ENCODE measurements around the gene FARP1.

FARP1 gene

DNA sequence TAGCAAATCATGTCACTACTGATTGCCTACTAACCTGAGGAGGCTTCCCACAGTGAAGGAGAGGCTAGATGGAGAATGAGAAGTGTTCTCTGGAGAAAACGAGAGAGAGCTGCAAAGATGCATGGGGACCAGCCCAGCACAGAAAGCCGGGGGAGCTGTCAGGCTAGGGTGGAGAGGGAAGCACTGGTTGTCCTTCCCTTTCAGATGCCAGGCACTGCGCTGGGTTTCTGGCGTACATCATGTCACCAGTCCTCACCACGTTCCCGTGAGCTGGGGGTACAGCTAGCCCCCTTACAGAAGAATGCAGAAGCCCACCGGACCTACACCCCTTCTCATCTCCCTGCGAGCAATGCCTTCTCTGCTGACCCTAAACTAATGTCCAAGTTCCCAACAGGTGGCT, 348.0 kb downstream of the FARP1 start:
- DNase-seq (ENCODE audit: low read depth in 2 of 2, low spot score in 1 of 2): no peak

DNA sequence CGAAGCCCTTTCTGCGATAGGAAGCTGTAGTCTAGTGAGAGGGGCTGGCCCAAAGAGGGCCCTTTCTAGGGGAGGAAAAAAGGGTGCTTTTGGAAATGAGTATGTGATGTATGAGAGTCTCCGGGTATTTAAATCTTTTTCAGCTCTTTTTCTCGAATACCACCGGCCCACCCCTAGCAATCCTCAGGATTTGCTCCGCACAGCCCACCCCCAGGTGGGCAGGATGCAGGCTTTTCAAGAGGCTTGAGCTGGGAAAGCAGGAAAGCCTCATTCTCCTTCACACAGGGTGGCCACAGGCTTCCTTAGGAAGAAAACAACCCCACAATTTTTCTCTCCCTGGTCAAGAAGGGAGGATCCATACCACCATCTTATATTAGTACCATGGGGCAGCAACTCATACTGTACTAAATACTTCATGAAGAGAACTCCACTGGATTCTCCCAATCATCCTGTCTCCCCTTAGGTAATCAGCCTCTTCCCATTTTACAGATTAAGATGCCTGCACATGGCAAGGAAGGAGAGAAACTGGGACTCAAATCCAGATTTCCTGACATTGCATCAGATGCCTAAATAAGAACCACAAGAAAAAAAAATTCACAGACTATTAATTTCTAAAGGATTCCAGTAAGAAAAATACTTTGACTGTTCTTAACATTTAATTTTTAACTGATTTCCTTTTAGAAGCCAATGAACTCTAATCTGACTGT, 349.6 kb downstream of the FARP1 start:
- no peak for DNase-seq (ENCODE audit: low read depth in 2 of 2, low spot score in 1 of 2)

DNA sequence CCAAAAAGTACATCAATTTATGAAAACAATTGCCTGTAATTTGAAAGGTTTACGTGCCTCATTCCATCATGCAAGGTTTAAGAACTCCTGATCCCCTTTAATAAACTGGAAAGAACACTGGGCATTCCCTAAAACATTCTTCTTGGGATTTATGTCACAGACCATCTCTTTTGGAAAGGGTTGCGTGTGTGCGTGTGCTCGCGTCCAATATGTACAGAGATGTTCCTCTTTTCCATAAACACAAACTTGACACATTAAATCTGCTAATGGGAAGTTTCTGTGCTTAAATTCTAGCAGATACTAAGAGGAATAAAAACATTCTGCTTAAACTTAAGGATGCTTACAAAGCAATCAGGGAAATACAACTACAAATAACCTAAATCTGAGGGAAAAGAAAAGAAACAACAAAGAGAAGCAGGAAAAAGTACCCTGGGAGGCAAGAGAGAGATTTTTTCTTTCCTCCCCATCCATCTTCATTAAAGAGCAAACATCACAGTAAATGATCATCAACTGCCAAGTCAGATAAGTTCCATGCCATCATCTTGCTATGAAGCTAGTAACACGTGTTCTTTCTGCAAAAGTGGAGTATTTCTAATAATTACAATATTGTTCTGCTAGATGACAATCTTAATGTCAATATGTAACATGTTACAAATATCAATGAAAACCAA, 350.3 kb downstream of the FARP1 start:
- DNase-seq (ENCODE audit: low read depth in 2 of 2, low spot score in 1 of 2): no peak

DNA sequence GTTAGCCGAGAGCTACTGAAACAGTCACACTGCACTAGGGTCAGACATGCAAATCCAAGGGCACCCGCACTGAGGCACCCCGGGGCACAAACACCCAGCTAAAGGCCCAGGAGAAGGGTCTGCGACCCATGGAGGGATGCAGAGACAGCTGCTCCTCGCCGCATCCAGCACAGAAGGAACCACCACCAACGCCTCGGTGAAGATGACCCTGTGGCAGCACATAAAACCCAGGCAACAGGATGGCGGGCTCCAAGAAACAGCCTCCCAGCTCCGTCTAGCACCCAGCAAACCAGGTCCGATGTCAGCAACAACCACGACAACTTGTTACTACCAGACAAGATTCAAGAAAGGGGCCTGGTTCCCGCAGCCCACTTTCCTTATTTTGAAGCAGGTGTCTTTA, 351.9 kb downstream of the FARP1 start:
- no peak for DNase-seq (ENCODE audit: low read depth in 2 of 2, low spot score in 1 of 2)

DNA sequence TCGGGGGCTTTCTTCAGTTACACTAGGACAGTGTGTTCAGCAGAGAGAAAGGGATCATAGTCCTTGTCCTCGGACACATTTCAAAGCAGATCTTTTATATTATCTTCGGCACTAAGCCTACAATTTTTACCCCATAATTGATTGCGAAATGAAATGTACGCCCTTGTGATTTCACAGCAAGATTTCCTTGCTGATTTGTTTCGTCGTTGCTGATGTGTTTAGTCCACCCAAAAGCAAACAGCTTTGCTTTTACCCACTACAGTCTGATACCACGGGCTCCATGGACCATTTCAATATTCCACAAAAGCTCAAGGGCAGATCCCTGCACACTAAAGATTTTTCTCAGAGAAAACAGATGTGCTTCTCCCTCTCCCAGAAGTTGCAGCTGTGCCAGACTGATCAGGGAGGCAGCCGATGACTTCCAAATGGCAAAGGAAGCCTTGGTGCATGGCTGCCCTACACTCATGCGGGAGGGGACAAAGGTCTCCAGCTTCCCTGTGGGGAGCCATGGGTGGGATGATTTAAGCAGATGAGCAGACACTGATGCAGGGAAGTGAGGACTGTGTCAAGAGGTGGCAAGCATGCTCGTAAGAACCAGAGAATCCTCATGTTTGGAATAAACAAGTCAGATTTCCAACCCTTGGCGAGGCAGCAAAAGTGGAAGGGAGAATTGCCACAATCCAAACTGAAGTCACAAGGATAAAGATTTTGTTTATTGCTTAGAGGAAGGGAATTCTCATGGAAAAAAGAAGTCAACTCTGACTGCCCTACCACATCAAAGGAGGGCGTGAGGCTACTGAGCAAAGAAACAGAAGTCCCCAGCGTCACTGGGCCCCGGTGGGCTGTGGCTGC, 353.0 kb downstream of the FARP1 start:
- DNase-seq (ENCODE audit: low read depth in 2 of 2, low spot score in 1 of 2): no peak

DNA sequence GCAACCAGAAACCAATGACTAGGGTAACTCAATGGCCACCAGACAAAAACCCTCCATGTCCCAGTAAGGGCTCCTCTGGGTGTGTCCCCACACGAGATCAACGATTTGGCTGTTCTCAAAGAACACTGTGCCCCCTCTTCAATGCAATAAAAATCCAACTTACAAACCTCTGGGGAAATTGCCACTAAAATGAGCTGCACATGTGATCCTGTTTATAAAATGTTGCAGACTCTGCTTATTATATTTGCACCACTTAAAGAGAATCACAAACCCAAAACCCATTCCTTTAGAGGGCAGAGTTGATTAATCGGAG, 353.5 kb downstream of the FARP1 start:
- no peak for DNase-seq (ENCODE audit: low read depth in 2 of 2, low spot score in 1 of 2)

GRCh38 chr13:98496966-98497365, 354.1 kb downstream of the FARP1 start:
- no peak for DNase-seq (ENCODE audit: low read depth in 2 of 2, low spot score in 1 of 2)

- no peak for DNase-seq (ENCODE audit: low read depth in 2 of 2, low spot score in 1 of 2)
These were observed 358.1 kb downstream of the FARP1 start for GRCh38 chr13:98500963-98501421.

- DNase-seq (ENCODE audit: low read depth in 2 of 2, low spot score in 1 of 2): no peak
These were observed 360.5 kb downstream of the FARP1 start for GRCh38 chr13:98503175-98504028.

DNA sequence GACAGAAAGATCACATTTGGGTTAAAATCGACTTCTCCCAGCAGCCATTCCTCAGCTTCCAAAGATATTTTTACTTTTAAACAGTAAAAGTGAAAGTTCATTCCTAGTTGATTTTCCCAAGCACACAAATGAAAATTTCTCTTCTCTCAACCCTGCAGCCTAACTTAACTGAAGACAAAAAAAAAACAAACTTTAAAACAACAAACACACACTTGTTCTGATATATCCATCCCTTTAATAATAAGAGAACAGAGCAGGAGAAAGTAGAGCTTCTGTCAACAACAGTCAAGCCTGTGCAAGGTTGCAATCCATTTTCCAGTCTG, 361.1 kb downstream of the FARP1 start:
- no peak for DNase-seq (ENCODE audit: low read depth in 2 of 2, low spot score in 1 of 2)

DNA sequence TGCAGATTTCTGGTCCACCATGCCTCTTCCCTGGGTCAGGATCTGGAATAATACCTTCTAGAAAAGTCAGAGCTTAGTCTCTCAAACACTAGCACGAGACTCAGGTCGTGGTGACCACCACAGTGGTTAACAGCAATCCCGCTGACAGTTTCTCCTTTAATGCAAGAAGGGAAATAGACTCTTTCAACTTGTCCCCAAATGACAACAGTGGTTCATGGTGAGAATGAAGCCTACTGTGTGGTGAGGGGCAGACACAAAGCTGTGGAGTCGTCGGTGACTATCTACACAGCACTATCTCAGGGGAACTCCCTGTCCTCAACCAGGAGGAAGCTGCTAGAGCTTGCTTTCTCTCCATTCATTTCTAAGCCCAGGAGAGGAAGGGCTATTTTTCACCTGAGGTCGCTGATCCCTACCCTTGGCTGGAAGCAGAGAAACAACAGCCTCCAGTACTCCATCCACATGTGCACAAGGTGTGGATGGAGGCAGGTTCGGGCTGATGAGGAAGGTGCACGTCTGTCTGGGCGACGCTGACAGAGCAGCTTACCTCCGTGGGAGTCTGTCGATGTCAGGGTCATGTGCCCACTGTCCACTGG, 361.6 kb downstream of the FARP1 start:
- DNase-seq (ENCODE audit: low read depth in 2 of 2, low spot score in 1 of 2): no peak

All from stimulated activated CD8-positive, alpha-beta memory T cell treated with anti-CD3 and anti-CD28 coated beads, Interleukin-4, amount 100 ng/mL, for 4 hours (primary cell).